Suprapubic skin (tissue), 4 donors: ENCODE measurements around the gene CECR2. TPM values are rescaled to one million over a fixed set of nuclear protein-coding genes. Genes with fewer than 3 reads are reported as not detected.

ENCODE experiments used
- DNase-seq, 2 donors: peaks; one replicate each; pipeline ENCODE4 v3.0.0-alpha.2; 2019; ENCODE audit warnings: low spot score in 2 of 2
- H3K27ac ChIP-seq: fragments of 200-600 bp; sonication (generic); one replicate; pipeline ENCODE4 v1.5.1; 2019
- H3K27me3 ChIP-seq: fragments of 200-600 bp; sonication (generic); one replicate; pipeline ENCODE4 v1.5.1; 2019
- H3K36me3 ChIP-seq: fragments of 200-600 bp; sonication (generic); one replicate; pipeline ENCODE4 v1.5.1; 2019
- H3K4me1 ChIP-seq: fragments of 200-600 bp; sonication (generic); one replicate; pipeline ENCODE4 v1.5.1; 2019
- H3K4me3 ChIP-seq: fragments of 200-600 bp; sonication (generic); one replicate; pipeline ENCODE4 v1.5.1; 2019; ENCODE audit warnings: mild to moderate bottlenecking
- H3K9me3 ChIP-seq: fragments of 200-600 bp; sonication (generic); one replicate; pipeline ENCODE4 v1.5.1; 2019
- CTCF ChIP-seq, 2 donors: fragments of 200-600 bp in 1 of 2; fragments of 450-650 bp in 1 of 2; sonication (generic) in 1 of 2; IDR thresholded peaks; one replicate each; pipeline ENCODE4 v1.5.1; 2016 to 2019; ENCODE audit warnings: antibody characterized with exemption in 2 of 2, mild to moderate bottlenecking in 1 of 2, moderate library complexity in 1 of 2
- EP300 ChIP-seq: sonication (generic); formaldehyde crosslinking; IDR thresholded peaks from one replicate; pipeline ENCODE4 v1.6.1; 2017; ENCODE audit warnings: antibody characterized with exemption
- POLR2A ChIP-seq, 2 donors: fragments of 450-650 bp; IDR thresholded peaks; one replicate each; pipeline ENCODE4 v1.6.1; 2017; ENCODE audit warnings: antibody characterized with exemption in 2 of 2, mild to moderate bottlenecking in 2 of 2, moderate library complexity in 2 of 2
- POLR2AphosphoS5 ChIP-seq, 3 donors: sonication (generic); formaldehyde crosslinking; IDR thresholded peaks; one replicate each; pipeline ENCODE4 v1.6.1; 2017; ENCODE audit warnings: antibody characterized with exemption in 3 of 3
- WGBS: methylation state at CpG from one replicate; pipeline ENCODE4 v1.1.5; 2018; 5-methylcytosine and 5-hydroxymethylcytosine counted together
- total RNA-seq, 4 donors: library from RNA; depleted of rRNA; stranded (reverse); fragments of >200 nt; gene quantifications; one replicate each; pipeline ENCODE4 v1.1.0, GENCODE V29; 2016

Gene CECR2
- total RNA-seq, 4 donors from 2014 or later: 2.5 to 3.9 (median 3.7) TPM

GRCh38 chr22:17349172-17349571 is 20.1 kb upstream of the CECR2 start:
- TF ChIP-seq EP300: no peak
- TF ChIP-seq POLR2A (IDR thresholded peaks at IDR 0.05): no peak
- TF ChIP-seq POLR2AphosphoS5 (IDR thresholded peaks at IDR 0.05): no peak
- TF ChIP-seq CTCF (IDR thresholded peaks at IDR 0.05): no peak
- no peaks in the 10 kb centered on the region for H3K9me3 ChIP-seq
- 77% methylated on average over 10 of the region's 10 CpGs for WGBS
- H3K4me3 ChIP-seq: no peak overlapping the region
- H3K27ac ChIP-seq: no peak overlapping the region
- no peaks in the 10 kb centered on the region for H3K36me3 ChIP-seq
- no peaks in the 10 kb centered on the region for H3K4me1 ChIP-seq
- H3K27me3 ChIP-seq: no peaks in the 10 kb centered on the region
- DNase-seq: no peak

- H3K9me3 ChIP-seq: no peaks in the 10 kb centered on the region
- 62% methylated on average over 3 of the region's 3 CpGs for WGBS
- DNase-seq: no peak
- no peak overlapping the region for H3K4me3 ChIP-seq
- H3K36me3 ChIP-seq: no peaks in the 10 kb centered on the region
- TF ChIP-seq POLR2A (IDR thresholded peaks at IDR 0.05): no peak
- no peak for TF ChIP-seq POLR2AphosphoS5 (IDR thresholded peaks at IDR 0.05)
- no peak for TF ChIP-seq EP300
- TF ChIP-seq CTCF (IDR thresholded peaks at IDR 0.05): no peak
- H3K27me3 ChIP-seq: no peaks in the 10 kb centered on the region
- H3K4me1 ChIP-seq: no peaks in the 10 kb centered on the region
- no peak overlapping the region for H3K27ac ChIP-seq
These were observed 19.0 kb upstream of the CECR2 start for GRCh38 chr22:17350292-17350691.

- Histone ChIP-seq H3K4me1 (no peaks in the 10 kb centered on the region), H3K4me3 (no peak overlapping the region), H3K36me3 (no peaks in the 10 kb centered on the region), H3K27me3 (no peaks in the 10 kb centered on the region), H3K27ac (no peak overlapping the region), H3K9me3 (no peaks in the 10 kb centered on the region)
- WGBS: 84% methylated on average over 4 of the region's 4 CpGs
- no peak for TF ChIP-seq POLR2A (IDR thresholded peaks at IDR 0.05)
- TF ChIP-seq EP300: no peak
- no peak for TF ChIP-seq POLR2AphosphoS5 (IDR thresholded peaks at IDR 0.05)
- TF ChIP-seq CTCF (IDR thresholded peaks at IDR 0.05): no peak
- DNase-seq: no peak
These were observed 16.5 kb upstream of the CECR2 start for GRCh38 chr22:17352798-17353197.

- H3K36me3 ChIP-seq: no peaks in the 10 kb centered on the region
- H3K9me3 ChIP-seq: no peaks in the 10 kb centered on the region
- DNase-seq: no peak
- peaks cover 16% of the 10 kb centered on the region for H3K27me3 ChIP-seq
- 83% methylated on average over 2 of the region's 2 CpGs for WGBS
- no peak overlapping the region for H3K27ac ChIP-seq
- TF ChIP-seq CTCF (IDR thresholded peaks at IDR 0.05): no peak
- TF ChIP-seq POLR2A (IDR thresholded peaks at IDR 0.05): no peak
- no peak for TF ChIP-seq EP300
- no peak for TF ChIP-seq POLR2AphosphoS5 (IDR thresholded peaks at IDR 0.05)
- no peak overlapping the region for H3K4me3 ChIP-seq
- H3K4me1 ChIP-seq: no peaks in the 10 kb centered on the region
These were observed 11.6 kb upstream of the CECR2 start for GRCh38 chr22:17357688-17358087.

- no peaks in the 10 kb centered on the region for H3K9me3 ChIP-seq
- no peak for DNase-seq
- WGBS: 73% methylated on average over 9 of the region's 9 CpGs
- H3K36me3 ChIP-seq: no peaks in the 10 kb centered on the region
- no peak overlapping the region for H3K4me3 ChIP-seq
- TF ChIP-seq POLR2A (IDR thresholded peaks at IDR 0.05) (no peak), CTCF (IDR thresholded peaks at IDR 0.05) (no peak), EP300 (no peak), POLR2AphosphoS5 (IDR thresholded peaks at IDR 0.05) (no peak)
- peaks cover 19% of the 10 kb centered on the region for H3K27me3 ChIP-seq
- H3K4me1 ChIP-seq: no peaks in the 10 kb centered on the region
- H3K27ac ChIP-seq: no peak overlapping the region
These were observed 10.8 kb upstream of the CECR2 start for GRCh38 chr22:17358415-17358814.
